H1 (cell line): ENCODE results near the gene NR2F2. TPM values are rescaled to one million over a fixed set of nuclear protein-coding genes. Genes with fewer than 3 reads are reported as not detected.
A peak's percentile ranks its signal among the peaks of the same experiment; 100 is the strongest.

Source experiments
- CTCF ChIA-PET: fragments of 300-600 bp; sonication (Branson Sonifier 250); formaldehyde crosslinking; loops from one replicate; lab custom pipeline; 2021; ENCODE audit not compliant: partially characterized antibody; lab: Charles Lee
- POLR2A ChIA-PET: fragments of 300-600 bp; sonication (Branson Sonifier 250); formaldehyde crosslinking; loops from one replicate; lab custom pipeline; 2021; ENCODE audit warnings: inconsistent platforms; ENCODE audit not compliant: partially characterized antibody; lab: Charles Lee
- DNase-seq, 2 experiments: peaks; one replicate each; pipeline versions ENCODE4 v3.0.0 to v3.0.0-alpha.2; 2010 to 2022; ENCODE audit warnings: low spot score in 2 of 2, low read depth in 1 of 2, mixed read lengths in 1 of 2
- FAIRE-seq: peaks from 2 replicates; lab custom pipeline; 2011; peaks lifted over from hg19 to GRCh38; lab: Jason Lieb, UNC
- H2AFZ ChIP-seq: 2 replicates; pipeline ENCODE4 v1.8.1; 2012; ENCODE audit warnings: low read length, inconsistent platforms
- H2AK5ac ChIP-seq: 2 replicates; pipeline ENCODE4 v1.6.1; 2013; ENCODE audit warnings: low read depth, low read length
- H2BK120ac ChIP-seq: replicated peaks from 2 replicates; pipeline ENCODE3; 2013; ENCODE audit warnings: low read depth, low read length, inconsistent platforms
- H2BK12ac ChIP-seq: 2 replicates; pipeline ENCODE4 v1.6.1; 2013; ENCODE audit warnings: low read depth, low read length
- H2BK15ac ChIP-seq: 2 replicates; pipeline ENCODE4 v1.6.1; 2013; ENCODE audit warnings: low read length
- H2BK20ac ChIP-seq: 2 replicates; pipeline ENCODE4 v1.6.1; 2013; ENCODE audit warnings: low read length
- H2BK5ac ChIP-seq: 2 replicates; pipeline ENCODE4 v1.6.1; 2013; ENCODE audit warnings: low read depth, low read length
- H3K14ac ChIP-seq: 2 replicates; pipeline ENCODE4 v1.6.1; 2013; ENCODE audit warnings: inconsistent platforms; ENCODE audit not compliant: insufficient read length
- H3K18ac ChIP-seq: 2 replicates; pipeline ENCODE4 v1.6.1; 2013; ENCODE audit warnings: low read length; ENCODE audit errors: extremely low read depth
- H3K23ac ChIP-seq: 2 replicates; pipeline ENCODE4 v1.6.1; 2013; ENCODE audit warnings: inconsistent platforms; ENCODE audit not compliant: insufficient read length
- H3K23me2 ChIP-seq: 2 replicates; pipeline ENCODE4 v1.6.1; 2013; ENCODE audit warnings: low read depth, low read length
- H3K27ac ChIP-seq: 2 replicates; pipeline ENCODE4 v1.6.1; 2011; ENCODE audit warnings: low read depth, low read length, inconsistent platforms
- H3K27me3 ChIP-seq, 4 experiments: replicated peaks in 1 of 4; 1 replicate in 1 of 4; 2 replicates in 3 of 4; pipeline versions ENCODE4 v1.6.1 to v1.8.1; 2011 to 2013; ENCODE audit warnings: low read length in 3 of 4, mild to moderate bottlenecking in 3 of 4, inconsistent platforms in 2 of 4, mixed read lengths in 2 of 4, moderate library complexity in 1 of 4; ENCODE audit not compliant: control insufficient read depth in 3 of 4, insufficient read depth in 3 of 4; ENCODE audit errors: extremely low read depth in 1 of 4
- H3K36me3 ChIP-seq, 4 experiments: 2 replicates each; pipeline versions ENCODE4 v1.6.1 to v1.8.1; 2011 to 2013; ENCODE audit warnings: mild to moderate bottlenecking in 4 of 4, low read length in 3 of 4, moderate library complexity in 2 of 4, control low read depth in 1 of 4, inconsistent platforms in 1 of 4; ENCODE audit not compliant: insufficient read depth in 4 of 4, control insufficient read depth in 2 of 4
- H3K4ac ChIP-seq: replicated peaks from 2 replicates; pipeline ENCODE3; 2013; ENCODE audit warnings: low read length, low read depth, mixed read lengths, inconsistent platforms; ENCODE audit not compliant: insufficient read length
- H3K4me1 ChIP-seq, 4 experiments: replicated peaks in 1 of 4; 1 replicate in 1 of 4; 2 replicates in 3 of 4; pipeline versions ENCODE4 v1.6.1 to v1.8.1; 2011 to 2013; ENCODE audit warnings: low read length in 3 of 4, inconsistent platforms in 2 of 4, mixed read lengths in 1 of 4; ENCODE audit not compliant: insufficient read depth in 4 of 4, control insufficient read depth in 3 of 4
- H3K4me2 ChIP-seq, 2 experiments: 2 replicates each; pipeline versions ENCODE4 v1.6.1 to v1.8.1; 2011 to 2013; ENCODE audit warnings: low read depth in 2 of 2, low read length in 2 of 2, control low read depth in 1 of 2, inconsistent platforms in 1 of 2, mild to moderate bottlenecking in 1 of 2; ENCODE audit not compliant: insufficient read depth in 1 of 2
- H3K4me3 ChIP-seq, 4 experiments: fragments of 200-600, 300-600 bp in 1 of 4; sonication (generic), shearing (Covaris generic), sonication (Bioruptor Twin) in 1 of 4; 2 replicates each; pipeline versions ENCODE4 v1.5.1 to v1.8.1; 2011 to 2016; ENCODE audit warnings: low read length in 4 of 4, low read depth in 3 of 4, control low read depth in 2 of 4, inconsistent platforms in 2 of 4, mild to moderate bottlenecking in 2 of 4, mixed read lengths in 1 of 4, moderate library complexity in 1 of 4; ENCODE audit not compliant: insufficient read depth in 2 of 4; ENCODE audit errors: extremely low read depth in 1 of 4
- H3K56ac ChIP-seq: replicated peaks from 2 replicates; pipeline ENCODE3; 2013; ENCODE audit warnings: low read depth, mild to moderate bottlenecking, mixed read lengths, low read length, inconsistent platforms; ENCODE audit not compliant: insufficient read length
- H3K79me1 ChIP-seq: 2 replicates; pipeline ENCODE4 v1.6.1; 2013; ENCODE audit warnings: low read depth, low read length, control low read depth
- H3K79me2 ChIP-seq, 2 experiments: 2 replicates each; pipeline versions ENCODE4 v1.6.1 to v1.8.1; 2012 to 2013; ENCODE audit warnings: low read length in 2 of 2, mild to moderate bottlenecking in 2 of 2, inconsistent platforms in 1 of 2; ENCODE audit not compliant: insufficient read depth in 2 of 2, control insufficient read depth in 1 of 2
- H3K9ac ChIP-seq, 4 experiments: replicated peaks in 1 of 4; 1 replicate in 1 of 4; 2 replicates in 3 of 4; pipeline versions ENCODE4 v1.6.1 to v1.8.1; 2011 to 2013; ENCODE audit warnings: low read depth in 3 of 4, low read length in 3 of 4, control low read depth in 2 of 4, mild to moderate bottlenecking in 2 of 4, moderate library complexity in 2 of 4, inconsistent platforms in 1 of 4; ENCODE audit errors: extremely low read depth in 1 of 4
- H3K9me3 ChIP-seq, 2 experiments: 2 replicates each; pipeline versions ENCODE4 v1.6.1 to v1.8.1; 2012 to 2013; ENCODE audit warnings: mild to moderate bottlenecking in 2 of 2, moderate library complexity in 2 of 2, control low read depth in 1 of 2, inconsistent platforms in 1 of 2, low read depth in 1 of 2, low read length in 1 of 2, mixed read lengths in 1 of 2; ENCODE audit not compliant: insufficient read depth in 2 of 2
- H4K20me1 ChIP-seq, 2 experiments: replicated peaks in 1 of 2; 2 replicates each; pipeline versions ENCODE3 to v1.8.1; 2011 to 2013; ENCODE audit warnings: inconsistent platforms in 2 of 2, low read length in 2 of 2, mild to moderate bottlenecking in 1 of 2; ENCODE audit not compliant: insufficient read depth in 2 of 2, control insufficient read depth in 1 of 2
- H4K5ac ChIP-seq: 2 replicates; pipeline ENCODE4 v1.6.1; 2013; ENCODE audit warnings: low read length, low read depth, mixed read lengths, inconsistent platforms; ENCODE audit not compliant: insufficient read length
- H4K8ac ChIP-seq: 2 replicates; pipeline ENCODE4 v1.8.0; 2013; ENCODE audit warnings: mild to moderate bottlenecking, moderate library complexity, low read length, inconsistent platforms; ENCODE audit not compliant: insufficient read depth; ENCODE audit errors: extremely low read depth
- H4K91ac ChIP-seq: replicated peaks from 2 replicates; pipeline ENCODE3; 2013; ENCODE audit warnings: low read length, mixed read lengths, inconsistent platforms; ENCODE audit not compliant: insufficient read length
- ATF3 ChIP-seq: IDR thresholded peaks from 2 replicates; pipeline ENCODE4 v1.6.1; 2011; ENCODE audit warnings: low read depth, mild to moderate bottlenecking, low read length; ENCODE audit not compliant: insufficient read depth
- BCL11A ChIP-seq, 2 experiments: IDR thresholded peaks; one replicate each; pipeline ENCODE4 v1.6.1; 2011; ENCODE audit warnings: low read depth in 2 of 2, low read length in 2 of 2, mild to moderate bottlenecking in 2 of 2
- CBX8 ChIP-seq: fragments of 300-800, 300-1000 bp; sonication (generic); IDR thresholded peaks from 2 replicates; pipeline ENCODE4 v1.7.1; 2016; ENCODE audit warnings: low read depth, low read length, borderline replicate concordance
- JUN ChIP-seq: IDR thresholded peaks from 2 replicates; pipeline ENCODE4 v1.6.1; 2011; ENCODE audit warnings: low read depth, mild to moderate bottlenecking, improper control_type of control experiment, low read length
- KDM4A ChIP-seq: IDR thresholded peaks from one replicate; pipeline ENCODE4 v1.7.1; 2012; ENCODE audit warnings: low read depth, mild to moderate bottlenecking, moderate library complexity, low read length, inconsistent platforms; ENCODE audit not compliant: severe bottlenecking
- SP1 ChIP-seq: IDR thresholded peaks from 2 replicates; pipeline ENCODE4 v1.6.1; 2011; ENCODE audit warnings: low read depth, low read length
- YY1 ChIP-seq: IDR thresholded peaks from 2 replicates; pipeline ENCODE4 v1.6.1; 2011; ENCODE audit warnings: low read depth, mild to moderate bottlenecking, low read length
- ZNF274 ChIP-seq: IDR thresholded peaks from 2 replicates; pipeline ENCODE4 v1.7.0; 2012; ENCODE audit warnings: low read length, borderline replicate concordance; ENCODE audit errors: extremely low read depth
- WGBS, 2 experiments: shearing (Covaris generic) in 1 of 2; methylation state at CpG; one replicate each; pipeline versions ENCODE4 v1.1.6 to v1.1.7; 2013 to 2015; ENCODE audit warnings: low lambda C conversion rate in 2 of 2, mixed read lengths in 2 of 2, inconsistent platforms in 1 of 2, low coverage in 1 of 2, missing lambda C conversion rate in 1 of 2; ENCODE audit not compliant: insufficient replicate concordance in 2 of 2, insufficient coverage in 1 of 2, insufficient read length in 1 of 2; ENCODE audit errors: extremely low coverage in 1 of 2, missing lambda C conversion rate in 1 of 2; 5-methylcytosine and 5-hydroxymethylcytosine counted together
- polyA plus RNA-seq, 7 experiments: library from polyadenylated mRNA; depleted of rRNA in 3 of 7; stranded (reverse) in 5 of 7; unstranded in 2 of 7; fragments of >200 nt in 5 of 7; fragments of 200-250 nt in 2 of 7; gene quantifications; 1 replicate in 5 of 7; 2 replicates in 1 of 7; 4 replicates in 1 of 7; pipeline versions ENCODE4 v1.2.1 to v1.2.3, GENCODE V29; 2011 to 2013; ENCODE audit warnings: missing spikeins in 2 of 7, mixed read lengths in 2 of 7
- total RNA-seq: library from RNA; stranded (reverse); fragmentation: NEBNext Ultra II Directional; extraction: Animal tissue kit (Norgen Biotek cat#: 25700); gene quantifications from 2 replicates; pipeline ENCODE4 v1.2.1, GENCODE V29; 2021

The NR2F2 gene
- total and polyA plus RNA-seq, 2 of the 8 experiments (the other 6 are each of a cell fraction or from before 2014, with no cell fraction given): 0.03 TPM; not detected in 1

DNA sequence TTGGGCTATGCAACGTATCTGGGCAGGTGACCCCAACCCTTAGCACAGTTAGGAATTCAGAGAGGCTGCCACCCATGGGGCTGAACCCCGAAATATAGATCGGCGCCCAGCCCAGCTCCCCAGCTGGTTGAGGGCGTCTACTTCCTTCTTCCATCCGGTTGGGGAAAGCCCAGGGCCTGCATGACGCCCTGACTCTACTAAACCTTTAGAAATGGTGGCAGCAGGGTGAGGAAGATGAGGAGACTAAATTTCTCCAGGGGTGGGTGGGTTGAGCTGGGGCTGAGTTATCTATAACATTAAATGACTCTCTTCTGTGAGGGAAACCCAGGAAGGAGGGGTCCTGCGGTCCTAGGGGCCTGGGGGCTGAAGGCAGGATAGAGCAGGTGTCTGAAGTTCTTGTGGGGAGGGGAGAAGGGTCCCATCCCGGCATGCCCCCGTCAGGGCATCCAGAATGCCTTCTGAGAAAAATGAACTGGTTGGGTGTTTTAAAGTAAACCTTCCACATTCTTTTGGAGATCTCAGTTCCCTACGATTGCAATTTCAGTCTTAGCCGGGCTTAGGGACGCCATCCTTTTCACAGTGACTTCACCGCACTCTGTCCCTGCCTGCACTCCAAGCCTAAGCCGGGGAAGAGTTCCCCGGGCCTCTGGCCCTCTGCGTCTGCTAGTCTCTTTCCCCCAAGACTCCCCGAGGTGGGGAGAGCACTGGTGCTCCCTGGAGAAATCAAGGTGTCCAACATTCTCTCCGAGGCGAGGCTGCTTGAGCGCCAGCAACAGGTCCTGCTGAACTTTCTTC is 28.5 kb downstream of the NR2F2 start:
- WGBS, 2 experiments: 10% methylated on average over 19 of the region's 21 CpGs; no CpG with 5 or more reads in 1 of the 2 experiments
- no peak overlapping the region for H2BK12ac ChIP-seq

More for the DNA sequence above, 28.5 kb downstream of the NR2F2 start:
- Histone ChIP-seq H4K5ac (no peak overlapping the region), H2BK5ac (no peak overlapping the region), H4K91ac (no peak overlapping the region), H3K9ac (no peak overlapping the region), H2AK5ac (no peak overlapping the region), H3K79me2 (no peaks in the 10 kb centered on the region), H3K18ac (0 out of 2 replicates have a peak overlapping the region, but pooled peaks have one; percentile 19), H3K9me3 (no peaks in the 10 kb centered on the region), H2AFZ (no peak overlapping the region), H2BK15ac (no peak overlapping the region), H3K4me1 (peaks cover 0 to 31% (median 14%) of the 10 kb centered on the region in 4 experiments; a peak in 5 of 7 replicates), H3K23ac (no peak overlapping the region), H3K56ac (no peak overlapping the region), H3K23me2 (peaks cover 4% of the 10 kb centered on the region; the same call in 1 of the 2 replicates), H3K27ac (no peak overlapping the region), H3K79me1 (no peaks in the 10 kb centered on the region), H3K4me3 (peak overlapping the region; percentile 23 to 56 (median 42); a peak in 4 of 8 replicates), H3K36me3 (no peaks in the 10 kb centered on the region), H3K4ac (no peak overlapping the region), H2BK120ac (no peak overlapping the region), H3K14ac (no peak overlapping the region), H3K4me2 (peak overlapping the region; percentile 78 to 81), H3K27me3 (peaks cover 94 to 100% (median 97%) of the 10 kb centered on the region in 4 experiments), H4K20me1 (peaks cover 20 to 27% of the 10 kb centered on the region in 2 experiments), H4K8ac (no peak overlapping the region), H2BK20ac (no peak overlapping the region)
- ChIA-PET CTCF (interaction anchor here (0.6 to 4.9 kb wide), 12 partner anchors 9 to 875 kb away, joined by 3 to 58 read pairs (median 4); no protein-coding TSS in a partner anchor), POLR2A (interaction anchor here (1.1 to 1.2 kb wide), 2 partner anchors 10 to 56 kb away, joined by 3 to 6 read pairs; no protein-coding TSS in a partner anchor)
- DNase-seq (no peak), FAIRE-seq (no peak)
- TF ChIP-seq BCL11A (IDR thresholded peaks at IDR 0.05; ENCODE audit: low read depth in 2 of 2, low read length in 2 of 2): no peak
- TF ChIP-seq CBX8: no peak
- no peak for TF ChIP-seq ZNF274
- TF ChIP-seq JUN: no peak
- no peak for TF ChIP-seq KDM4A
- 0 out of 2 replicates have a peak, but pooled peaks have one; percentile 5 for TF ChIP-seq SP1
- no peak for TF ChIP-seq ATF3
- TF ChIP-seq YY1: no peak
